SK-N-SH (cell line): ENCODE measurements around the gene PRR33. TPM values are rescaled to one million over a fixed set of nuclear protein-coding genes. Genes with fewer than 3 reads are reported as not detected.

Experiments
- CTCF ChIA-PET: fragments of 300-600, 350-600 bp; formaldehyde crosslinking; extraction: SDS; loops from one replicate; lab custom pipeline; 2021; lab: Yijun Ruan, JAX
- POLR2A ChIA-PET: fragments of 350-600 bp; sonication (Branson Sonifier 250); formaldehyde crosslinking; extraction: SDS; loops from one replicate; lab custom pipeline; 2020; ENCODE audit warnings: antibody characterized with exemption, inconsistent platforms; lab: Yijun Ruan, JAX
- DNase-seq: peaks from one replicate; pipeline ENCODE4 v3.0.0; 2012
- H2AFZ ChIP-seq: fragments of 200-600 bp; sonication (generic); 2 replicates; pipeline ENCODE4 v1.8.1; 2016; ENCODE audit warnings: antibody characterized with exemption, mild to moderate bottlenecking, low read depth
- H3F3A ChIP-seq: fragments of 200-600 bp; sonication (generic); replicated peaks from 2 replicates; pipeline ENCODE3; 2016; ENCODE audit warnings: antibody characterized with exemption, mild to moderate bottlenecking; ENCODE audit not compliant: insufficient read depth
- H3K27ac ChIP-seq, 2 experiments: fragments of 200-500 bp in 1 of 2; fragments of 200-600 bp in 1 of 2; sonication (Bioruptor generic) in 1 of 2; sonication (generic), shearing (Covaris generic) in 1 of 2; 2 replicates each; pipeline versions ENCODE4 v1.5.1 to v1.6.1; 2014 to 2016; ENCODE audit warnings: low read depth in 2 of 2, inconsistent platforms in 1 of 2, low read length in 1 of 2, mild to moderate bottlenecking in 1 of 2, mixed read lengths in 1 of 2
- H3K27me3 ChIP-seq: fragments of 200-600 bp; sonication (generic), shearing (Covaris generic); 2 replicates; pipeline ENCODE4 v1.6.1; 2016; ENCODE audit warnings: mixed run types; ENCODE audit not compliant: insufficient read depth
- H3K36me3 ChIP-seq, 2 experiments: fragments of 200-500 bp in 1 of 2; fragments of 200-600 bp in 1 of 2; sonication (Bioruptor generic) in 1 of 2; sonication (generic) in 1 of 2; replicated peaks in 1 of 2; 2 replicates each; pipeline versions ENCODE3 to v1.5.1; 2014 to 2016; ENCODE audit warnings: low read length in 1 of 2, mild to moderate bottlenecking in 1 of 2; ENCODE audit not compliant: insufficient read depth in 2 of 2, control insufficient read depth in 1 of 2
- H3K4me1 ChIP-seq, 2 experiments: fragments of 200-500 bp in 1 of 2; fragments of 200-600 bp in 1 of 2; sonication (Bioruptor generic) in 1 of 2; sonication (generic), shearing (Covaris generic) in 1 of 2; 2 replicates each; pipeline versions ENCODE4 v1.5.1 to v1.6.1; 2014 to 2016; ENCODE audit warnings: low read depth in 1 of 2, low read length in 1 of 2, mixed run types in 1 of 2; ENCODE audit not compliant: insufficient read depth in 2 of 2, control insufficient read depth in 1 of 2
- H3K4me2 ChIP-seq: fragments of 200-600 bp; sonication (generic), shearing (Covaris generic); 2 replicates; pipeline ENCODE4 v1.6.1; 2017; ENCODE audit warnings: mixed run types
- H3K4me3 ChIP-seq, 2 experiments: fragments of 200-500 bp in 1 of 2; fragments of 200-600 bp in 1 of 2; sonication (Bioruptor generic) in 1 of 2; sonication (generic), shearing (Covaris generic) in 1 of 2; 2 replicates each; pipeline versions ENCODE4 v1.5.1 to v1.8.1; 2014 to 2016; ENCODE audit warnings: low read depth in 2 of 2, inconsistent platforms in 1 of 2, low read length in 1 of 2, mild to moderate bottlenecking in 1 of 2, mixed read lengths in 1 of 2, moderate library complexity in 1 of 2
- H3K79me2 ChIP-seq: fragments of 200-600 bp; sonication (generic); 2 replicates; pipeline ENCODE4 v1.8.1; 2017; ENCODE audit warnings: mild to moderate bottlenecking; ENCODE audit not compliant: insufficient read depth
- H3K9ac ChIP-seq: fragments of 200-600 bp; sonication (generic); 2 replicates; pipeline ENCODE4 v1.6.1; 2017; ENCODE audit warnings: mixed run types
- H3K9me2 ChIP-seq: fragments of 200-600 bp; sonication (generic); 2 replicates; pipeline ENCODE4 v1.6.1; 2017; ENCODE audit warnings: mixed run types
- H3K9me3 ChIP-seq: fragments of 200-600 bp; sonication (generic); 2 replicates; pipeline ENCODE4 v1.6.1; 2017; ENCODE audit warnings: mixed run types, mild to moderate bottlenecking, moderate library complexity
- H4K20me1 ChIP-seq: fragments of 200-600 bp; sonication (generic); 2 replicates; pipeline ENCODE4 v1.6.1; 2017; ENCODE audit warnings: mild to moderate bottlenecking, mixed run types; ENCODE audit not compliant: insufficient read depth
- EP300 ChIP-seq, 2 experiments: IDR thresholded peaks; 2 replicates each; pipeline versions ENCODE4 v1.4.0 to v1.6.1; 2012; ENCODE audit warnings: borderline replicate concordance in 1 of 2, low read depth in 1 of 2, low read length in 1 of 2
- IRF3 ChIP-seq: fragments of 150-350 bp; IDR thresholded peaks from 2 replicates; pipeline ENCODE4 v1.6.1; 2016; ENCODE audit warnings: mild to moderate bottlenecking, low read depth, low read length
- MEF2A ChIP-seq: IDR thresholded peaks from 2 replicates; pipeline ENCODE4 v1.4.0; 2012; ENCODE audit warnings: low read depth, borderline replicate concordance
- NRF1 ChIP-seq: IDR thresholded peaks from 2 replicates; pipeline ENCODE4 v1.6.1; 2012; ENCODE audit warnings: low read depth, mild to moderate bottlenecking, low read length
- RCOR1 ChIP-seq: fragments of 150-350 bp; IDR thresholded peaks from 2 replicates; pipeline ENCODE4 v1.6.1; 2017; ENCODE audit warnings: antibody characterized with exemption, low read length
- REST ChIP-seq: IDR thresholded peaks from 2 replicates; pipeline ENCODE4 v1.6.1; 2012; ENCODE audit warnings: mild to moderate bottlenecking, low read depth, low read length, moderate library complexity
- WGBS: methylation state at CpG from one replicate; pipeline ENCODE4 v1.1.6; 2017; ENCODE audit warnings: low lambda C conversion rate; 5-methylcytosine and 5-hydroxymethylcytosine counted together
- polyA plus RNA-seq, 3 experiments: library from polyadenylated mRNA; depleted of rRNA; stranded (reverse); fragments of >200 nt; gene quantifications; 2 replicates each; pipeline ENCODE4 v1.2.3, GENCODE V29; 2012

PRR33 gene
- polyA plus RNA-seq, 1 of the 3 experiments (the other 2 are of a cell fraction): not detected

GRCh38 chr11:1934335-1935155, 42.9 kb upstream of the PRR33 start:
- H3K27me3 ChIP-seq: no peaks in the 10 kb centered on the region
- 37% methylated on average over 9 of the region's 24 CpGs for WGBS
- ChIA-PET CTCF (interaction anchor here (1.5 to 2.6 kb wide), 5 partner anchors 12 to 282 kb away, joined by 3 to 11 read pairs (median 3); no protein-coding TSS in a partner anchor), POLR2A (no interaction called here)
- H3K36me3 ChIP-seq: no peaks in the 10 kb centered on the region
- no peak for DNase-seq
- TF ChIP-seq MEF2A: no peak
- no peak for TF ChIP-seq RCOR1
- no peak for TF ChIP-seq REST
- TF ChIP-seq IRF3: no peak
- no peak for TF ChIP-seq NRF1
- H3F3A ChIP-seq: no peaks in the 10 kb centered on the region
- H3K4me3 ChIP-seq: no peak overlapping the region
- H3K79me2 ChIP-seq: no peaks in the 10 kb centered on the region
- no peak overlapping the region for H3K27ac ChIP-seq
- H3K9me3 ChIP-seq: no peaks in the 10 kb centered on the region
- H4K20me1 ChIP-seq: no peaks in the 10 kb centered on the region
- H3K4me2 ChIP-seq: no peak overlapping the region
- H3K9ac ChIP-seq: no peak overlapping the region
- H3K9me2 ChIP-seq: no peaks in the 10 kb centered on the region
- peaks cover 0 to 13% of the 10 kb centered on the region in 2 experiments; a peak in 1 of 4 replicates for H3K4me1 ChIP-seq
- H2AFZ ChIP-seq: no peak overlapping the region

GRCh38 chr11:1933416-1934334, 42.0 kb upstream of the PRR33 start:
- no peak for TF ChIP-seq EP300 (IDR thresholded peaks at IDR 0.05; ENCODE audit: borderline replicate concordance in 1 of 2, low read depth in 1 of 2, low read length in 1 of 2)
- no peak for TF ChIP-seq NRF1
- TF ChIP-seq, all 33 proteins: peak for 0
- H3K4me3 ChIP-seq: no peak overlapping the region
- H3K79me2 ChIP-seq: no peaks in the 10 kb centered on the region
- DNase-seq: no peak
- no peaks in the 10 kb centered on the region for H3F3A ChIP-seq
- ChIA-PET CTCF (interaction anchor here (1.0 to 2.6 kb wide), 4 partner anchors 15 to 240 kb away, joined by 3 to 11 read pairs (median 5); partner anchors contain the start of gene PRR33), POLR2A (no interaction called here)
- no peak overlapping the region for H3K9ac ChIP-seq
- no peaks in the 10 kb centered on the region for H3K27me3 ChIP-seq
- no peaks in the 10 kb centered on the region for H3K9me3 ChIP-seq
- H3K9me2 ChIP-seq: no peaks in the 10 kb centered on the region
- WGBS: 52% methylated on average over 17 of the region's 18 CpGs
- no peak overlapping the region for H2AFZ ChIP-seq
- no peak overlapping the region for H3K4me2 ChIP-seq
- no peak overlapping the region for H3K27ac ChIP-seq
- peaks cover 0 to 8% of the 10 kb centered on the region in 2 experiments; a peak in 1 of 4 replicates for H3K4me1 ChIP-seq
- no peaks in the 10 kb centered on the region for H4K20me1 ChIP-seq
- H3K36me3 ChIP-seq: no peaks in the 10 kb centered on the region
